ENCODE measurements around the gene RAB7A. TPM values are rescaled to one million over a fixed set of nuclear protein-coding genes. Genes with fewer than 3 reads are reported as not detected.

The RAB7A gene
- total and polyA plus RNA-seq, 2 of the 8 experiments (the other 6 are each of a cell fraction or from before 2014, with no cell fraction given): 179 to 195 TPM

DNA sequence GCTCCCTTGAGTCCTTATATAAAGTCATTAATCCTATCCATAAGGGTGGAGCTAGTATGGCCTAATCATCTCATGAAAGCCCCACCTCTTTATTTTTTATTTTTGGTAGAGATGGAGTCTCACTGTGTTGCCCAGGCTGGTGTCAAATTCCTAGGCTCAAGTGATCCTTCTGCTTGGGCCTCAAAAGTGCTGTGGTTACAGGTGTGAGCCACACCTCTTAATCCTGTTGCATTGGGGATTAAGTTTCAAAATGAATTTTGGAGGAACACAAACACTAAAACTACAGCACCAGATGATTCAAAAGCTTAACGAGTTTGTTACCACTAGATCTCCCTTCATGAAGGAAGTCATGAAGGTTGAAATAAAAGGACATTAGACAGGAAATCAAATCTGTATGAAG lies 27.7 kb downstream of the RAB7A start (continued):
- TF ChIP-seq, protein P1, sequence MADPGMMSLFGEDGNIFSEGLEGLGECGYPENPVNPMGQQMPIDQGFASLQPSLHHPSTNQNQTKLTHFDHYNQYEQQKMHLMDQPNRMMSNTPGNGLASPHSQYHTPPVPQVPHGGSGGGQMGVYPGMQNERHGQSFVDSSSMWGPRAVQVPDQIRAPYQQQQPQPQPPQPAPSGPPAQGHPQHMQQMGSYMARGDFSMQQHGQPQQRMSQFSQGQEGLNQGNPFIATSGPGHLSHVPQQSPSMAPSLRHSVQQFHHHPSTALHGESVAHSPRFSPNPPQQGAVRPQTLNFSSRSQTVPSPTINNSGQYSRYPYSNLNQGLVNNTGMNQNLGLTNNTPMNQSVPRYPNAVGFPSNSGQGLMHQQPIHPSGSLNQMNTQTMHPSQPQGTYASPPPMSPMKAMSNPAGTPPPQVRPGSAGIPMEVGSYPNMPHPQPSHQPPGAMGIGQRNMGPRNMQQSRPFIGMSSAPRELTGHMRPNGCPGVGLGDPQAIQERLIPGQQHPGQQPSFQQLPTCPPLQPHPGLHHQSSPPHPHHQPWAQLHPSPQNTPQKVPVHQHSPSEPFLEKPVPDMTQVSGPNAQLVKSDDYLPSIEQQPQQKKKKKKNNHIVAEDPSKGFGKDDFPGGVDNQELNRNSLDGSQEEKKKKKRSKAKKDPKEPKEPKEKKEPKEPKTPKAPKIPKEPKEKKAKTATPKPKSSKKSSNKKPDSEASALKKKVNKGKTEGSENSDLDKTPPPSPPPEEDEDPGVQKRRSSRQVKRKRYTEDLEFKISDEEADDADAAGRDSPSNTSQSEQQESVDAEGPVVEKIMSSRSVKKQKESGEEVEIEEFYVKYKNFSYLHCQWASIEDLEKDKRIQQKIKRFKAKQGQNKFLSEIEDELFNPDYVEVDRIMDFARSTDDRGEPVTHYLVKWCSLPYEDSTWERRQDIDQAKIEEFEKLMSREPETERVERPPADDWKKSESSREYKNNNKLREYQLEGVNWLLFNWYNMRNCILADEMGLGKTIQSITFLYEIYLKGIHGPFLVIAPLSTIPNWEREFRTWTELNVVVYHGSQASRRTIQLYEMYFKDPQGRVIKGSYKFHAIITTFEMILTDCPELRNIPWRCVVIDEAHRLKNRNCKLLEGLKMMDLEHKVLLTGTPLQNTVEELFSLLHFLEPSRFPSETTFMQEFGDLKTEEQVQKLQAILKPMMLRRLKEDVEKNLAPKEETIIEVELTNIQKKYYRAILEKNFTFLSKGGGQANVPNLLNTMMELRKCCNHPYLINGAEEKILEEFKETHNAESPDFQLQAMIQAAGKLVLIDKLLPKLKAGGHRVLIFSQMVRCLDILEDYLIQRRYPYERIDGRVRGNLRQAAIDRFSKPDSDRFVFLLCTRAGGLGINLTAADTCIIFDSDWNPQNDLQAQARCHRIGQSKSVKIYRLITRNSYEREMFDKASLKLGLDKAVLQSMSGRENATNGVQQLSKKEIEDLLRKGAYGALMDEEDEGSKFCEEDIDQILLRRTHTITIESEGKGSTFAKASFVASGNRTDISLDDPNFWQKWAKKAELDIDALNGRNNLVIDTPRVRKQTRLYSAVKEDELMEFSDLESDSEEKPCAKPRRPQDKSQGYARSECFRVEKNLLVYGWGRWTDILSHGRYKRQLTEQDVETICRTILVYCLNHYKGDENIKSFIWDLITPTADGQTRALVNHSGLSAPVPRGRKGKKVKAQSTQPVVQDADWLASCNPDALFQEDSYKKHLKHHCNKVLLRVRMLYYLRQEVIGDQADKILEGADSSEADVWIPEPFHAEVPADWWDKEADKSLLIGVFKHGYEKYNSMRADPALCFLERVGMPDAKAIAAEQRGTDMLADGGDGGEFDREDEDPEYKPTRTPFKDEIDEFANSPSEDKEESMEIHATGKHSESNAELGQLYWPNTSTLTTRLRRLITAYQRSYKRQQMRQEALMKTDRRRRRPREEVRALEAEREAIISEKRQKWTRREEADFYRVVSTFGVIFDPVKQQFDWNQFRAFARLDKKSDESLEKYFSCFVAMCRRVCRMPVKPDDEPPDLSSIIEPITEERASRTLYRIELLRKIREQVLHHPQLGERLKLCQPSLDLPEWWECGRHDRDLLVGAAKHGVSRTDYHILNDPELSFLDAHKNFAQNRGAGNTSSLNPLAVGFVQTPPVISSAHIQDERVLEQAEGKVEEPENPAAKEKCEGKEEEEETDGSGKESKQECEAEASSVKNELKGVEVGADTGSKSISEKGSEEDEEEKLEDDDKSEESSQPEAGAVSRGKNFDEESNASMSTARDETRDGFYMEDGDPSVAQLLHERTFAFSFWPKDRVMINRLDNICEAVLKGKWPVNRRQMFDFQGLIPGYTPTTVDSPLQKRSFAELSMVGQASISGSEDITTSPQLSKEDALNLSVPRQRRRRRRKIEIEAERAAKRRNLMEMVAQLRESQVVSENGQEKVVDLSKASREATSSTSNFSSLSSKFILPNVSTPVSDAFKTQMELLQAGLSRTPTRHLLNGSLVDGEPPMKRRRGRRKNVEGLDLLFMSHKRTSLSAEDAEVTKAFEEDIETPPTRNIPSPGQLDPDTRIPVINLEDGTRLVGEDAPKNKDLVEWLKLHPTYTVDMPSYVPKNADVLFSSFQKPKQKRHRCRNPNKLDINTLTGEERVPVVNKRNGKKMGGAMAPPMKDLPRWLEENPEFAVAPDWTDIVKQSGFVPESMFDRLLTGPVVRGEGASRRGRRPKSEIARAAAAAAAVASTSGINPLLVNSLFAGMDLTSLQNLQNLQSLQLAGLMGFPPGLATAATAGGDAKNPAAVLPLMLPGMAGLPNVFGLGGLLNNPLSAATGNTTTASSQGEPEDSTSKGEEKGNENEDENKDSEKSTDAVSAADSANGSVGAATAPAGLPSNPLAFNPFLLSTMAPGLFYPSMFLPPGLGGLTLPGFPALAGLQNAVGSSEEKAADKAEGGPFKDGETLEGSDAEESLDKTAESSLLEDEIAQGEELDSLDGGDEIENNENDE (IDR thresholded peaks at IDR 0.05; ENCODE audit: insufficient replicate concordance, low read length): no peak
- no peak for TF ChIP-seq RAD21 (IDR thresholded peaks at IDR 0.05 in 1 of 2, conservative IDR thresholded peaks at IDR 0.05 in 1 of 2; ENCODE audit: low read depth in 2 of 2, low read length in 2 of 2)
- no peak for TF ChIP-seq CTBP2 (IDR thresholded peaks at IDR 0.05; ENCODE audit: borderline replicate concordance, insufficient read depth, insufficient read length, low read length)
- no peak for TF ChIP-seq SUZ12 (IDR thresholded peaks at IDR 0.05; ENCODE audit: low read length)
- TF ChIP-seq KDM1A (IDR thresholded peaks at IDR 0.05; ENCODE audit: borderline replicate concordance, low read length): no peak
- no peak for TF ChIP-seq MAX (IDR thresholded peaks at IDR 0.05)
- TF ChIP-seq ASH2L (IDR thresholded peaks at IDR 0.05; ENCODE audit: low read length): no peak
- no peak for TF ChIP-seq ATF3 (IDR thresholded peaks at IDR 0.05; ENCODE audit: insufficient read depth, low read depth, low read length)
- TF ChIP-seq KDM5A (IDR thresholded peaks at IDR 0.05; ENCODE audit: low read length): no peak
- no peak for TF ChIP-seq TAF7 (optimal IDR thresholded peaks at IDR 0.05; ENCODE audit: borderline replicate concordance, low read depth, low read length)

All from H1 (cell line).